ENCODE measurements around the gene OR8K5. TPM values are rescaled to one million over a fixed set of nuclear protein-coding genes. Genes with fewer than 3 reads are reported as not detected.

Gene OR8K5, protein sequence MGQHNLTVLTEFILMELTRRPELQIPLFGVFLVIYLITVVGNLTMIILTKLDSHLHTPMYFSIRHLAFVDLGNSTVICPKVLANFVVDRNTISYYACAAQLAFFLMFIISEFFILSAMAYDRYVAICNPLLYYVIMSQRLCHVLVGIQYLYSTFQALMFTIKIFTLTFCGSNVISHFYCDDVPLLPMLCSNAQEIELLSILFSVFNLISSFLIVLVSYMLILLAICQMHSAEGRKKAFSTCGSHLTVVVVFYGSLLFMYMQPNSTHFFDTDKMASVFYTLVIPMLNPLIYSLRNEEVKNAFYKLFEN
- total RNA-seq (2014; rRNA removed) (not detected in 2 replicates), Bru-seq, nascent RNA (not detected), BruChase-seq, experiment 1, labeled RNA remaining after a 6-hour chase (not detected), BruChase-seq, experiment 2, labeled RNA remaining after a 2-hour chase (not detected)
- long read RNA-seq: 0 reads

DNA sequence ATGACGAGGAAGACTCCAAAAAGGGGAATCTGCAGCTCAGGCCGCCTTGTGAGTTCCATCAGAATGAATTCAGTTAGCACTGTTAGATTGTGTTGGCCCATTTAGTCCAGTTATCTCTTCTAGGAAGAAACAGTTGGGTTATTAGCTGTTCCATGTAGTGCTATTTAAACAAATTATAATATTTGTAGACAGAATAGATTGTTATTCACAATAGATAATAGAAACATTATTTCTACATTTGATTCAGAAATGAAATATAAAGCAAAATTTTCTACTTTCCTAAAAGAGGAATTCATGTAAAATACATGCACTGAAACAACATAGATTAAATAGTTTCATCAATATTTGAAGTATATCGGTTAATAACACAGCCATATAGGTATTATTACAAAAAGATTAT lies at the start of gene OR8K5:
Gene OR8K5, minus strand, starts transcription at position 101 of the 400 bp plus-strand sequence. Its CDS starts 0 bp downstream, at position 101.
- no peaks in the 10 kb centered on the region for H3K27me3 ChIP-seq (ENCODE audit: low read length)
- no peaks in the 10 kb centered on the region for H3K79me2 ChIP-seq (ENCODE audit: low read length)
- TF ChIP-seq EZH2phosphoT487 (IDR thresholded peaks at IDR 0.05; ENCODE audit: borderline replicate concordance, low read length) (no peak), EZH2 (IDR thresholded peaks at IDR 0.05; ENCODE audit: low read length, unreplicated experiment) (no peak)
- TF ChIP-seq, protein P1, sequence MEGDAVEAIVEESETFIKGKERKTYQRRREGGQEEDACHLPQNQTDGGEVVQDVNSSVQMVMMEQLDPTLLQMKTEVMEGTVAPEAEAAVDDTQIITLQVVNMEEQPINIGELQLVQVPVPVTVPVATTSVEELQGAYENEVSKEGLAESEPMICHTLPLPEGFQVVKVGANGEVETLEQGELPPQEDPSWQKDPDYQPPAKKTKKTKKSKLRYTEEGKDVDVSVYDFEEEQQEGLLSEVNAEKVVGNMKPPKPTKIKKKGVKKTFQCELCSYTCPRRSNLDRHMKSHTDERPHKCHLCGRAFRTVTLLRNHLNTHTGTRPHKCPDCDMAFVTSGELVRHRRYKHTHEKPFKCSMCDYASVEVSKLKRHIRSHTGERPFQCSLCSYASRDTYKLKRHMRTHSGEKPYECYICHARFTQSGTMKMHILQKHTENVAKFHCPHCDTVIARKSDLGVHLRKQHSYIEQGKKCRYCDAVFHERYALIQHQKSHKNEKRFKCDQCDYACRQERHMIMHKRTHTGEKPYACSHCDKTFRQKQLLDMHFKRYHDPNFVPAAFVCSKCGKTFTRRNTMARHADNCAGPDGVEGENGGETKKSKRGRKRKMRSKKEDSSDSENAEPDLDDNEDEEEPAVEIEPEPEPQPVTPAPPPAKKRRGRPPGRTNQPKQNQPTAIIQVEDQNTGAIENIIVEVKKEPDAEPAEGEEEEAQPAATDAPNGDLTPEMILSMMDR (conservative IDR thresholded peaks at IDR 0.05; ENCODE audit: low read depth, low read length): no peak
- no peaks in the 10 kb centered on the region for H3F3A ChIP-seq (ENCODE audit: low read length, unreplicated experiment)
- peaks cover 7% of the 10 kb centered on the region; the same call in 1 of the 2 replicates for H3K9me3 ChIP-seq (ENCODE audit: low read length)
- no peak within 1 kb of the TSS for H3K4me2 ChIP-seq (ENCODE audit: low read length)
- H3K4me1 ChIP-seq (ENCODE audit: insufficient read depth, low read length): no peaks in the 10 kb centered on the region
- ATAC-seq (no peak), DNase-seq (no peak)
- H3K4me3 ChIP-seq (ENCODE audit: low read length): no peak within 1 kb of the TSS
- BruUV-seq (replicated peaks): no TSS peak
- H4K20me1 ChIP-seq (ENCODE audit: low read length): no peaks in the 10 kb centered on the region
- ChIA-PET CTCF (no interaction called here), POLR2A (ENCODE audit: unreplicated experiment) (no interaction called here)
- intact Hi-C loops (cut with micrococcal nuclease): no loop called here
- H3K27ac ChIP-seq (ENCODE audit: low read length): no peak within 1 kb of the TSS
- H3K9me2 ChIP-seq (replicated peaks; ENCODE audit: low read length): no peaks in the 10 kb centered on the region
- no peak within 1 kb of the TSS for H2AFZ ChIP-seq (ENCODE audit: low read length)
- H3K36me3 ChIP-seq (ENCODE audit: low read depth, low read length): no peaks in the 10 kb centered on the region
- H3K9ac ChIP-seq (ENCODE audit: low read length): no peak within 1 kb of the TSS

DNA sequence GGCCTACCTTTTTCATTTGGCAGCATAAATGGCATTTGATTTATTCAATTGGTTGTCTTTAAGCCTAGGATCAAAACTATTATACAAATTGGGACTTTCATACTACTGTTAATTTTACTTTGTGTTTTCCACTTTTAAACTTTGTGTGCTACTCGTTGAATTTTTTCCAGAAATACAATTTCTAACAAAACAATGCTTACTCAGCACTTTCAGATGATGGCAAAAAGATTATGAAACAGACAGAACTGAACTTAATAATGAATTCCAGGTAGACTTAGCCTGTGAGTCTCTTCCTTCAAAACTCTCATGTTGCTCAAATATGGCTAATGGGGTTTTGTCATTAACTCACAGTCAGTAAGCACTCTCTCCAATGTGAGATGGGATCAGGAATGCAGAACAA lies 47.7 kb upstream of the OR8K5 start:
- no peak for ATAC-seq
- Histone ChIP-seq H2AFZ (ENCODE audit: low read length) (no peak overlapping the region), H3K9me2 (replicated peaks; ENCODE audit: low read length) (no peaks in the 10 kb centered on the region), H3K9ac (ENCODE audit: low read length) (no peak overlapping the region), H4K20me1 (ENCODE audit: low read length) (no peaks in the 10 kb centered on the region), H3F3A (ENCODE audit: low read length, unreplicated experiment) (no peaks in the 10 kb centered on the region), H3K4me3 (ENCODE audit: low read length) (no peak overlapping the region), H3K4me1 (ENCODE audit: insufficient read depth, low read length) (no peaks in the 10 kb centered on the region), H3K79me2 (ENCODE audit: low read length) (no peaks in the 10 kb centered on the region), H3K36me3 (ENCODE audit: low read depth, low read length) (no peaks in the 10 kb centered on the region), H3K4me2 (ENCODE audit: low read length) (no peak overlapping the region), H3K27ac (ENCODE audit: low read length) (no peak overlapping the region), H3K9me3 (ENCODE audit: low read length) (no peaks in the 10 kb centered on the region; the same call in 1 of the 2 replicates), H3K27me3 (ENCODE audit: low read length) (no peaks in the 10 kb centered on the region)
- TF ChIP-seq, protein P1 (conservative IDR thresholded peaks at IDR 0.05; ENCODE audit: low read depth, low read length): no peak
- TF ChIP-seq EZH2phosphoT487 (IDR thresholded peaks at IDR 0.05; ENCODE audit: borderline replicate concordance, low read length): no peak
- intact Hi-C loops (cut with micrococcal nuclease): no loop called here
- no peak for DNase-seq
- POLR2A ChIA-PET (ENCODE audit: unreplicated experiment): no interaction called here
- no TSS peak for BruUV-seq (replicated peaks)
- CTCF ChIA-PET: no interaction called here

DNA sequence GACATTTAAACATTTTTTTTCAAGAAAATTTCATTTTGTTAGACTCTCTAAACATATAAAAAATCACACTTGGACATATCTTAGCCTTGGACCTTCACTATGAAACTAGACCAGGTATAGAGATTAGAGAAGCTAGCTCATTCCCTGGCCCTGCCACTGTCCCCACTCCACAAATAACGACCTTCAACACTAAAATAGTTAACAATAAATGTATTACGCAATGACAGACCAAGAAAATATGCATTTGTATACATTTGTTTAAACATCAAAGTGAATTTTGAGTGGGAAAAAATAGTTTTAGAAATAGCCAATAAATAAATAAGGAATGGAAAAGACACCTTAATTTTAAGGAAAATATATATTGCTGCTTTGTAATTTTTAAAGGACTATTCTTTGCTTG lies 37.2 kb upstream of the OR8K5 start:
- ATAC-seq: no peak
- TF ChIP-seq EZH2phosphoT487 (IDR thresholded peaks at IDR 0.05; ENCODE audit: borderline replicate concordance, low read length) (no peak), EZH2 (IDR thresholded peaks at IDR 0.05; ENCODE audit: low read length, unreplicated experiment) (no peak)
- TF ChIP-seq, protein P1 (conservative IDR thresholded peaks at IDR 0.05; ENCODE audit: low read depth, low read length): no peak
- no peak overlapping the region for H3K4me3 ChIP-seq (ENCODE audit: low read length)
- intact Hi-C loops (cut with micrococcal nuclease): no loop called here
- no peak overlapping the region for H3K4me2 ChIP-seq (ENCODE audit: low read length)
- peaks cover 32% of the 10 kb centered on the region for H3K9me3 ChIP-seq (ENCODE audit: low read length)
- no peak for DNase-seq
- POLR2A ChIA-PET (ENCODE audit: unreplicated experiment): no interaction called here
- H2AFZ ChIP-seq (ENCODE audit: low read length): no peak overlapping the region
- no peaks in the 10 kb centered on the region for H3K79me2 ChIP-seq (ENCODE audit: low read length)
- CTCF ChIA-PET: no interaction called here
- no peaks in the 10 kb centered on the region for H4K20me1 ChIP-seq (ENCODE audit: low read length)
- no peaks in the 10 kb centered on the region for H3K36me3 ChIP-seq (ENCODE audit: low read depth, low read length)
- no peak overlapping the region for H3K9ac ChIP-seq (ENCODE audit: low read length)
- H3K4me1 ChIP-seq (ENCODE audit: insufficient read depth, low read length): no peaks in the 10 kb centered on the region
- no peaks in the 10 kb centered on the region for H3F3A ChIP-seq (ENCODE audit: low read length, unreplicated experiment)
- no peaks in the 10 kb centered on the region for H3K9me2 ChIP-seq (replicated peaks; ENCODE audit: low read length)
- H3K27me3 ChIP-seq (ENCODE audit: low read length): no peaks in the 10 kb centered on the region
- H3K27ac ChIP-seq (ENCODE audit: low read length): no peak overlapping the region
- BruUV-seq (replicated peaks): no TSS peak

All from PC-3 (cell line).